HCT116 (cell line): ENCODE data around the gene CCDC92. TPM values are rescaled to one million over a fixed set of nuclear protein-coding genes. Genes with fewer than 3 reads are reported as not detected.

Experiments used
- ATAC-seq: fragments of 200-7000 bp; cut with Tn5 transposase; 2 replicates; pipeline ENCODE4 v1.9.1; 2020; ENCODE audit warnings: mild to moderate bottlenecking, moderate library complexity
- BruUV-seq: library from RNA; stranded (reverse); fragments of 400-500 nt; replicated peaks from 2 replicates; lab custom pipeline; 2021; lab: Mats Ljungman, UMichigan
- CTCF ChIA-PET: fragments of 300-600 bp; sonication (Branson Sonifier 250); formaldehyde crosslinking; loops from one replicate; lab custom pipeline; 2021; ENCODE audit warnings: antibody characterized with exemption; lab: Charles Lee
- POLR2A ChIA-PET: fragments of 300-600, 350-600 bp; sonication (Branson Sonifier 250); formaldehyde crosslinking; loops from one replicate; lab custom pipeline; 2021; ENCODE audit warnings: antibody characterized with exemption; lab: Charles Lee
- RAD21 ChIA-PET, 2 experiments: fragments of 300-600 bp; sonication (Branson Sonifier 250); formaldehyde crosslinking; loops; one replicate each; lab custom pipeline; 2023; ENCODE audit warnings: low total read pairs in 2 of 2; ENCODE audit not compliant: uncharacterized antibody in 2 of 2, unreplicated experiment in 2 of 2, low non-redundant PET in 1 of 2; lab: Charles Lee
- DNase-seq: peaks from one replicate; pipeline ENCODE4 v3.0.0-alpha.2; 2010; ENCODE audit warnings: low read depth, low spot score
- H2AFZ ChIP-seq: fragments of 200-600 bp; shearing (Covaris generic), sonication (generic); 2 replicates; pipeline ENCODE4 v1.6.1; 2017; ENCODE audit warnings: low read depth, mixed run types, mixed read lengths, antibody characterized with exemption, low read length; ENCODE audit not compliant: poor library complexity, severe bottlenecking
- H3K27ac ChIP-seq: 2 replicates; pipeline ENCODE4 v1.5.1; 2012; ENCODE audit warnings: low read depth, low read length
- H3K27me3 ChIP-seq: fragments of 200-600 bp; sonication (generic); 2 replicates; pipeline ENCODE4 v1.6.1; 2016; ENCODE audit warnings: mixed run types, low read length, mixed read lengths; ENCODE audit not compliant: insufficient read depth
- H3K36me3 ChIP-seq, 2 experiments: fragments of 200-500 bp in 1 of 2; fragments of 200-600 bp in 1 of 2; sonication (Bioruptor generic) in 1 of 2; sonication (generic) in 1 of 2; 2 replicates each; pipeline versions ENCODE4 v1.5.1 to v1.6.1; 2014 to 2016; ENCODE audit warnings: low read length in 2 of 2, inconsistent platforms in 1 of 2, mixed read lengths in 1 of 2, mixed run types in 1 of 2; ENCODE audit not compliant: insufficient read depth in 2 of 2, control insufficient read depth in 1 of 2
- H3K4me1 ChIP-seq, 2 experiments: fragments of 200-600 bp in 1 of 2; sonication (generic) in 1 of 2; 2 replicates each; pipeline versions ENCODE4 v1.5.1 to v1.6.1; 2012 to 2017; ENCODE audit warnings: low read length in 2 of 2, inconsistent platforms in 1 of 2, mild to moderate bottlenecking in 1 of 2, mixed read lengths in 1 of 2, mixed run types in 1 of 2, moderate library complexity in 1 of 2; ENCODE audit not compliant: insufficient read depth in 2 of 2, control insufficient read depth in 1 of 2
- H3K4me2 ChIP-seq: fragments of 200-600 bp; sonication (generic); 2 replicates; pipeline ENCODE4 v1.6.1; 2017; ENCODE audit warnings: mixed run types, low read length, mixed read lengths
- H3K4me3 ChIP-seq, 2 experiments: fragments of 200-600 bp in 1 of 2; sonication (generic) in 1 of 2; replicated peaks in 1 of 2; 2 replicates each; pipeline ENCODE4 v1.5.1; 2011 to 2016; ENCODE audit warnings: low read length in 2 of 2, control low read depth in 1 of 2, low read depth in 1 of 2, mild to moderate bottlenecking in 1 of 2, mixed read lengths in 1 of 2, mixed run types in 1 of 2
- H3K79me2 ChIP-seq: fragments of 200-600 bp; sonication (generic); 2 replicates; pipeline ENCODE4 v1.6.1; 2017; ENCODE audit warnings: mild to moderate bottlenecking, mixed run types, low read length, moderate library complexity, mixed read lengths; ENCODE audit not compliant: insufficient read depth
- H3K9ac ChIP-seq: fragments of 200-600 bp; sonication (generic); 2 replicates; pipeline ENCODE4 v1.6.1; 2016; ENCODE audit warnings: low read length, mixed read lengths
- H3K9me2 ChIP-seq: fragments of 200-600 bp; sonication (generic), shearing (Covaris generic); 2 replicates; pipeline ENCODE4 v1.6.1; 2017; ENCODE audit warnings: mixed run types, mild to moderate bottlenecking, moderate library complexity; ENCODE audit not compliant: insufficient read depth
- H3K9me3 ChIP-seq, 2 experiments: fragments of 200-500 bp in 1 of 2; fragments of 200-600 bp in 1 of 2; sonication (Bioruptor generic) in 1 of 2; sonication (generic) in 1 of 2; 2 replicates each; pipeline ENCODE4 v1.6.1; 2014 to 2017; ENCODE audit warnings: low read length in 2 of 2, mixed read lengths in 2 of 2, inconsistent platforms in 1 of 2, low read depth in 1 of 2, mild to moderate bottlenecking in 1 of 2, mixed run types in 1 of 2, moderate library complexity in 1 of 2; ENCODE audit not compliant: control insufficient read depth in 1 of 2, insufficient read depth in 1 of 2
- H4K20me1 ChIP-seq: fragments of 200-600 bp; sonication (generic), shearing (Covaris generic); 2 replicates; pipeline ENCODE4 v1.6.1; 2017; ENCODE audit warnings: mixed run types, mild to moderate bottlenecking, moderate library complexity; ENCODE audit not compliant: insufficient read depth
- CBX3 ChIP-seq: IDR thresholded peaks from 2 replicates; pipeline ENCODE4 v1.6.1; 2012; ENCODE audit warnings: low read depth
- CEBPB ChIP-seq: IDR thresholded peaks from 2 replicates; pipeline ENCODE4 v1.6.1; 2012; ENCODE audit warnings: low read depth
- EGR1 ChIP-seq: IDR thresholded peaks from 2 replicates; pipeline ENCODE4 v1.6.1; 2012; ENCODE audit warnings: low read depth
- ELF1 ChIP-seq: IDR thresholded peaks from 2 replicates; pipeline ENCODE4 v1.6.1; 2012; ENCODE audit warnings: low read depth, borderline replicate concordance
- EZH2 ChIP-seq: fragments of 200-600 bp; sonication (generic); IDR thresholded peaks from 2 replicates; pipeline ENCODE4 v1.6.1; 2017; ENCODE audit warnings: antibody characterized with exemption, mixed run types
- EZH2phosphoT487 ChIP-seq: fragments of 200-600 bp; IDR thresholded peaks from 2 replicates; pipeline ENCODE4 v1.6.1; 2018; ENCODE audit warnings: antibody characterized with exemption, borderline replicate concordance
- POLR2A ChIP-seq: IDR thresholded peaks from 2 replicates; pipeline ENCODE4 v1.7.0; 2011; ENCODE audit warnings: borderline replicate concordance; ENCODE audit not compliant: insufficient read depth, insufficient read length; ENCODE audit errors: extremely low read depth
- RAD21 ChIP-seq: IDR thresholded peaks from 2 replicates; pipeline ENCODE4 v1.6.1; 2012; ENCODE audit warnings: low read depth, mild to moderate bottlenecking
- SIN3A ChIP-seq: IDR thresholded peaks from 2 replicates; pipeline ENCODE4 v1.6.1; 2012; ENCODE audit warnings: low read depth
- SP1 ChIP-seq: IDR thresholded peaks from 2 replicates; pipeline ENCODE4 v1.6.1; 2012; ENCODE audit warnings: low read depth
- TCF7L2 ChIP-seq: IDR thresholded peaks from 2 replicates; pipeline ENCODE4 v1.7.0; 2011; ENCODE audit warnings: borderline replicate concordance, inconsistent platforms; ENCODE audit not compliant: insufficient read depth, insufficient read length; ENCODE audit errors: extremely low read depth
- ZFX ChIP-seq: fragments of 450-650 bp; IDR thresholded peaks from 2 replicates; pipeline ENCODE4 v1.6.1; 2017
- ZNF274 ChIP-seq: fragments of 200-500 bp; sonication (Bioruptor generic); IDR thresholded peaks from 2 replicates; pipeline ENCODE4 v1.6.1; 2014; ENCODE audit warnings: mild to moderate bottlenecking, low read depth, low read length, inconsistent platforms
- intact Hi-C: fragments of 100-400 bp; cut with micrococcal nuclease; formaldehyde crosslinking; loops from 2 replicates; pipeline ENCODE4 v1.10.0; 2022
- total RNA-seq: library from RNA; stranded (reverse); gene quantifications from one replicate; pipeline ENCODE4 v1.2.1, GENCODE V29; 2021; ENCODE audit not compliant: unreplicated experiment
- TF ChIP-seq, protein P1 (sequence below), 3 experiments: fragments of 200-600 bp in 1 of 3; sonication (generic) in 1 of 3; IDR thresholded peaks in 2 of 3; conservative IDR thresholded peaks in 1 of 3; 2 replicates each; pipeline ENCODE4 v1.5.1; 2012 to 2017; ENCODE audit warnings: low read depth in 2 of 3, low read length in 2 of 3, antibody characterized with exemption in 1 of 3, borderline replicate concordance in 1 of 3, control low read depth in 1 of 3, mild to moderate bottlenecking in 1 of 3, mixed read lengths in 1 of 3, mixed run types in 1 of 3, moderate library complexity in 1 of 3; ENCODE audit not compliant: insufficient read depth in 1 of 3
- TF ChIP-seq, protein P2 (sequence below): IDR thresholded peaks from 2 replicates; pipeline ENCODE4 v1.6.1; 2012
- TF ChIP-seq, protein P3 (sequence below): IDR thresholded peaks from 2 replicates; pipeline ENCODE4 v1.6.1; 2011; ENCODE audit warnings: mild to moderate bottlenecking, low read length, moderate library complexity; ENCODE audit not compliant: insufficient replicate concordance; ENCODE audit errors: extremely low read depth
- TF ChIP-seq, protein P4 (sequence below): IDR thresholded peaks from 2 replicates; pipeline ENCODE4 v1.6.1; 2012; ENCODE audit warnings: low read depth

CCDC92 gene
- total RNA-seq, 1 experiment from 2014 or later, result 9.7 TPM

DNA sequence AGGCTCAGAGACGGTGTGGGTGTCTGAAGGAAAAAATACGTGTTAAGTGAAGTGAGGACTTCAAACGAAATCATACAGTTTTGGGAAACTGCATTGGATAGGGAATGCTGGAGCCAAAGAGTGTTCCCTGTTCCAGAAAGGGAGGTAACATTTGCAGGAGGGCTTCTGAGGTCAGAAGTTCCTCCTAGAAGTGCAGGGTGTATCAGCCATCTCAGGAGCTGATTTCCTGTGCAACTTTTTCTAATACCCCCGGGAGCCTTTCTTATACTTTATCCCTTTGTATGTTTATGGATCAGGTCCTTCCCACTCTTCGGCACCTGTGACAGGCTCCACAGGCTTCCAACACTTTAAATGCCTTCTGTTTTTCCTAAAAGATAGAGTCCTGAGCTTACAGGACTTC lies 25.3 kb upstream of the CCDC92 start:
- ChIA-PET RAD21 (no interaction called here), POLR2A (no interaction called here), CTCF (interaction anchor here (1.4 kb wide), 1 partner anchor 11 kb away, joined by 3 read pairs; no protein-coding TSS in a partner anchor)
- H4K20me1 ChIP-seq, result no peaks in the 10 kb centered on the region
- intact Hi-C loops, result no loop called here
- H3K27me3 ChIP-seq, result no peaks in the 10 kb centered on the region
- H3K4me3 ChIP-seq, result no peak overlapping the region
- H3K9ac ChIP-seq, result no peak overlapping the region
- no peak for DNase-seq
- H2AFZ ChIP-seq, result no peak overlapping the region
- no peak overlapping the region for H3K27ac ChIP-seq
- no TSS peak for BruUV-seq
- TF ChIP-seq EGR1, result no peak
- TF ChIP-seq POLR2A, result no peak
- no peak for TF ChIP-seq ELF1
- TF ChIP-seq, protein P1, sequence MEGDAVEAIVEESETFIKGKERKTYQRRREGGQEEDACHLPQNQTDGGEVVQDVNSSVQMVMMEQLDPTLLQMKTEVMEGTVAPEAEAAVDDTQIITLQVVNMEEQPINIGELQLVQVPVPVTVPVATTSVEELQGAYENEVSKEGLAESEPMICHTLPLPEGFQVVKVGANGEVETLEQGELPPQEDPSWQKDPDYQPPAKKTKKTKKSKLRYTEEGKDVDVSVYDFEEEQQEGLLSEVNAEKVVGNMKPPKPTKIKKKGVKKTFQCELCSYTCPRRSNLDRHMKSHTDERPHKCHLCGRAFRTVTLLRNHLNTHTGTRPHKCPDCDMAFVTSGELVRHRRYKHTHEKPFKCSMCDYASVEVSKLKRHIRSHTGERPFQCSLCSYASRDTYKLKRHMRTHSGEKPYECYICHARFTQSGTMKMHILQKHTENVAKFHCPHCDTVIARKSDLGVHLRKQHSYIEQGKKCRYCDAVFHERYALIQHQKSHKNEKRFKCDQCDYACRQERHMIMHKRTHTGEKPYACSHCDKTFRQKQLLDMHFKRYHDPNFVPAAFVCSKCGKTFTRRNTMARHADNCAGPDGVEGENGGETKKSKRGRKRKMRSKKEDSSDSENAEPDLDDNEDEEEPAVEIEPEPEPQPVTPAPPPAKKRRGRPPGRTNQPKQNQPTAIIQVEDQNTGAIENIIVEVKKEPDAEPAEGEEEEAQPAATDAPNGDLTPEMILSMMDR (IDR thresholded peaks at IDR 0.05 in 2 of 3, conservative IDR thresholded peaks at IDR 0.05 in 1 of 3; ENCODE audit: borderline replicate concordance in 1 of 3, insufficient read depth in 1 of 3, low read depth in 2 of 3, low read length in 2 of 3), result no peak
- no peak for TF ChIP-seq RAD21
- no peak for TF ChIP-seq EZH2phosphoT487
- TF ChIP-seq SP1, result no peak
- TF ChIP-seq, protein P2, sequence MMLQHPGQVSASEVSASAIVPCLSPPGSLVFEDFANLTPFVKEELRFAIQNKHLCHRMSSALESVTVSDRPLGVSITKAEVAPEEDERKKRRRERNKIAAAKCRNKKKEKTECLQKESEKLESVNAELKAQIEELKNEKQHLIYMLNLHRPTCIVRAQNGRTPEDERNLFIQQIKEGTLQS, result no peak
- TF ChIP-seq TCF7L2, result no peak
- no peak for TF ChIP-seq CBX3
- TF ChIP-seq ZNF274, result no peak
- no peak for TF ChIP-seq CEBPB
- TF ChIP-seq, protein P3, sequence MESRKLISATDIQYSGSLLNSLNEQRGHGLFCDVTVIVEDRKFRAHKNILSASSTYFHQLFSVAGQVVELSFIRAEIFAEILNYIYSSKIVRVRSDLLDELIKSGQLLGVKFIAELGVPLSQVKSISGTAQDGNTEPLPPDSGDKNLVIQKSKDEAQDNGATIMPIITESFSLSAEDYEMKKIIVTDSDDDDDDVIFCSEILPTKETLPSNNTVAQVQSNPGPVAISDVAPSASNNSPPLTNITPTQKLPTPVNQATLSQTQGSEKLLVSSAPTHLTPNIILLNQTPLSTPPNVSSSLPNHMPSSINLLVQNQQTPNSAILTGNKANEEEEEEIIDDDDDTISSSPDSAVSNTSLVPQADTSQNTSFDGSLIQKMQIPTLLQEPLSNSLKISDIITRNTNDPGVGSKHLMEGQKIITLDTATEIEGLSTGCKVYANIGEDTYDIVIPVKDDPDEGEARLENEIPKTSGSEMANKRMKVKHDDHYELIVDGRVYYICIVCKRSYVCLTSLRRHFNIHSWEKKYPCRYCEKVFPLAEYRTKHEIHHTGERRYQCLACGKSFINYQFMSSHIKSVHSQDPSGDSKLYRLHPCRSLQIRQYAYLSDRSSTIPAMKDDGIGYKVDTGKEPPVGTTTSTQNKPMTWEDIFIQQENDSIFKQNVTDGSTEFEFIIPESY, result no peak
- no peak for TF ChIP-seq SIN3A
- TF ChIP-seq, protein P4, sequence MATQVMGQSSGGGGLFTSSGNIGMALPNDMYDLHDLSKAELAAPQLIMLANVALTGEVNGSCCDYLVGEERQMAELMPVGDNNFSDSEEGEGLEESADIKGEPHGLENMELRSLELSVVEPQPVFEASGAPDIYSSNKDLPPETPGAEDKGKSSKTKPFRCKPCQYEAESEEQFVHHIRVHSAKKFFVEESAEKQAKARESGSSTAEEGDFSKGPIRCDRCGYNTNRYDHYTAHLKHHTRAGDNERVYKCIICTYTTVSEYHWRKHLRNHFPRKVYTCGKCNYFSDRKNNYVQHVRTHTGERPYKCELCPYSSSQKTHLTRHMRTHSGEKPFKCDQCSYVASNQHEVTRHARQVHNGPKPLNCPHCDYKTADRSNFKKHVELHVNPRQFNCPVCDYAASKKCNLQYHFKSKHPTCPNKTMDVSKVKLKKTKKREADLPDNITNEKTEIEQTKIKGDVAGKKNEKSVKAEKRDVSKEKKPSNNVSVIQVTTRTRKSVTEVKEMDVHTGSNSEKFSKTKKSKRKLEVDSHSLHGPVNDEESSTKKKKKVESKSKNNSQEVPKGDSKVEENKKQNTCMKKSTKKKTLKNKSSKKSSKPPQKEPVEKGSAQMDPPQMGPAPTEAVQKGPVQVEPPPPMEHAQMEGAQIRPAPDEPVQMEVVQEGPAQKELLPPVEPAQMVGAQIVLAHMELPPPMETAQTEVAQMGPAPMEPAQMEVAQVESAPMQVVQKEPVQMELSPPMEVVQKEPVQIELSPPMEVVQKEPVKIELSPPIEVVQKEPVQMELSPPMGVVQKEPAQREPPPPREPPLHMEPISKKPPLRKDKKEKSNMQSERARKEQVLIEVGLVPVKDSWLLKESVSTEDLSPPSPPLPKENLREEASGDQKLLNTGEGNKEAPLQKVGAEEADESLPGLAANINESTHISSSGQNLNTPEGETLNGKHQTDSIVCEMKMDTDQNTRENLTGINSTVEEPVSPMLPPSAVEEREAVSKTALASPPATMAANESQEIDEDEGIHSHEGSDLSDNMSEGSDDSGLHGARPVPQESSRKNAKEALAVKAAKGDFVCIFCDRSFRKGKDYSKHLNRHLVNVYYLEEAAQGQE, result no peak
- no peak for TF ChIP-seq EZH2
- TF ChIP-seq ZFX, result no peak
- H3K4me1 ChIP-seq, result no peaks in the 10 kb centered on the region
- no peak overlapping the region for H3K4me2 ChIP-seq
- no peaks in the 10 kb centered on the region for H3K9me2 ChIP-seq
- H3K79me2 ChIP-seq, result peaks cover 78% of the 10 kb centered on the region
- no peak for ATAC-seq
- H3K9me3 ChIP-seq, result no peaks in the 10 kb centered on the region
- H3K36me3 ChIP-seq, result peaks cover 2 to 3% of the 10 kb centered on the region in 2 experiments; a peak in 2 of 4 replicates
